C4-2B (cell line): Measurements from ENCODE around the gene WASF2.

Experiments
- CTCF ChIP-seq: fragments of 450-650 bp; conservative IDR thresholded peaks from 2 replicates; pipeline ENCODE4 v1.5.1; 2017; ENCODE audit warnings: mild to moderate bottlenecking
- ZFX ChIP-seq: fragments of 450-650 bp; IDR thresholded peaks from 2 replicates; pipeline ENCODE4 v1.6.1; 2017

GRCh38 chr1:27438621-27439061 is 51.3 kb downstream of the WASF2 start:
- TF ChIP-seq CTCF (no peak), ZFX (no peak)
